Activated CD8-positive, alpha-beta memory T cell treated with anti-CD3 and anti-CD28 coated beads, Interleukin-2, amount 50 U/mL, for 1 hour (primary cell): Measurements from ENCODE around the gene ADRA2B.

Experiments used
- DNase-seq: peaks from one replicate; pipeline ENCODE4 v3.0.0-alpha.2; 2020; ENCODE audit errors: extremely low read depth

Gene ADRA2B

GRCh38 chr2:96105152-96105915 lies 11.0 kb downstream of the ADRA2B start:
- no peak for DNase-seq

DNA sequence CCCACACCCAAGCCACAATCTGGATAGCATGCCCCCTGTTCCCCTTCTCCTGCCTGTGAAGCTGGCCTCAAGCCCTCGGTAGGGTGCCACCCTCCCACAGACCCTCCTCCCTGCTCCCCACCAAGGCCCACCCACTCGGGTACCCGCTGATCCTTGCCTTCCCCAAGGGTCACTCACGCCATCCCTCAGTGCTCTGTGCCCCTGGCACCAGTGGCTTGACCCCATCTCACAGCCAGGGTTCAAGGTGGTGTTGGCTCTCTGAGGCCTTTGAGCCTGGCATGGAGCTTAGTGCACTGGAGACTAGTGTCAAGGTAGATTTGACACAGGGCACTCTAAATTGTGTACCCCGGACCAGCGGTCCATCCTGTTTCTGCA lies 11.9 kb downstream of the ADRA2B start:
- DNase-seq: no peak

GRCh38 chr2:96103761-96104486 lies 12.4 kb downstream of the ADRA2B start:
- no peak for DNase-seq

GRCh38 chr2:96103187-96103601 lies 13.2 kb downstream of the ADRA2B start:
- no peak for DNase-seq

- no peak for DNase-seq
Measured at GRCh38 chr2:96102596-96103186, 13.7 kb downstream of the ADRA2B start.

- no peak for DNase-seq
Measured at GRCh38 chr2:96100893-96101304, 15.5 kb downstream of the ADRA2B start.

- no peak for DNase-seq
Measured at GRCh38 chr2:96099861-96100798, 16.2 kb downstream of the ADRA2B start.

- DNase-seq: no peak
Measured at GRCh38 chr2:96098900-96099590, 17.3 kb downstream of the ADRA2B start.

GRCh38 chr2:96097951-96098823 lies 18.2 kb downstream of the ADRA2B start:
- DNase-seq: no peak

- no peak for DNase-seq
Measured at GRCh38 chr2:96097441-96097840, 18.9 kb downstream of the ADRA2B start.

GRCh38 chr2:96095116-96095636 lies 21.2 kb downstream of the ADRA2B start:
- no peak for DNase-seq

- DNase-seq: no peak
Measured at GRCh38 chr2:96093528-96093927, 22.8 kb downstream of the ADRA2B start.

DNA sequence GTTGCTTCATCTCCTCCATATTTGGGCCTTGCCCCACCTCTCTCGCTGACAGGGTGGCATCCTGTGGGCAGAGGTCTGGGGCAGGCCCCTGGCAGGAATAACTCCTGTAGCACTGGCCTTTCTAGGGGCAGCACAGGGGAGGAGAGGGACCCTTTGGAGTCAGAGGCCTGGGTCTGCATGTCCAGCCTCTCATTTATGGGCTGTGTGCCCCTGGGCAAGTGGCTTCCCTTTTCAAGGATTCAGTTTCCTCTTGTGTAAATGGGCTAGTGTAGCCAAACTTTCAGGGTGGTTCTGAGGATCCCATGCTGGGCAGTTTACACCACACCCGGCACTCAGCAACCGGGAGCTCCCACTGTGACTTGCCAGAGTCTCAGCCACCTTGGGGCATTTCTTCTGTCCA lies 23.4 kb downstream of the ADRA2B start:
- no peak for DNase-seq

GRCh38 chr2:96092573-96092877 lies 23.8 kb downstream of the ADRA2B start:
- no peak for DNase-seq

GRCh38 chr2:96091711-96092572 lies 24.4 kb downstream of the ADRA2B start:
- DNase-seq: no peak

DNA sequence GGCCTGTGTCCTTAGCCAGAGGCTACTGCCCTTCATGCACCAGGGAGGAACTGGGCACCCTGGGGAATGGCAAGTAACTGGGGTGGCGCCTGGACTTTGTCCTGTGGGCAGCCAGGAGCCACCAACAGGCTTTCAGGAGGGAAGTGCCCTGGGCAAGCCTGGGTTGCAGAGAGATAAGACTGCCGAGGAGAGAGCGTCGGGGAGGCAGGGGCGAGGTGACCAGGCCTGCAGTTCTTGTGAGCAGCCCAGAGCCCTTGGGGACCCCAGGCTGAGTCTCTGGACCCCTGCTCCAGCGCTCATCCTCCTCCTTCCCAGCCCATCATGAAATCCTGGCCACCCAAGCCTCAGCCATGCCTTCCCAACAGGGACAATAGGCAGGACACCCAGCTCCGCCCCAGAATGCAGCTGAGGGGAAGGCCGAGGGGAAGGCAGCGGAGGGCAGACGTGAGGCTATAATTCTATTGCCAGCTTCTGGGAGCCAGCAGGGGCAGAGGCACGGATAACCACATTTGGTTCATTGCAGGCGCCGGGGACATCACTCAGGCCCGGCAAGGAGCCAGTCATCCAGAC lies 25.1 kb downstream of the ADRA2B start:
- no peak for DNase-seq

GRCh38 chr2:96090196-96090926 lies 26.0 kb downstream of the ADRA2B start:
- DNase-seq: no peak
